A549 (cell line): ENCODE data around the gene PLCD3. TPM values are rescaled to one million over a fixed set of nuclear protein-coding genes. Genes with fewer than 3 reads are reported as not detected.

Source experiments
- ATAC-seq, 2 experiments: fragments of 200-7000 bp in 1 of 2; fragments of >200 bp in 1 of 2; cut with Nextera tagmentation in 1 of 2; cut with Tn5 transposase in 1 of 2; 3 replicates each; pipeline versions ENCODE4 v1.8.0 to v1.9.1; 2018 to 2020; ENCODE audit warnings: mild to moderate bottlenecking in 1 of 2, moderate library complexity in 1 of 2
- CTCF ChIA-PET: fragments of 300-600 bp; sonication (Branson Sonifier 250); formaldehyde crosslinking; extraction: SDS; loops from one replicate; lab custom pipeline; 2021; ENCODE audit warnings: antibody characterized with exemption, inconsistent platforms; lab: Yijun Ruan, JAX
- POLR2A ChIA-PET: fragments of 350-600 bp; formaldehyde crosslinking; extraction: SDS; loops from one replicate; lab custom pipeline; 2021; ENCODE audit warnings: antibody characterized with exemption, inconsistent platforms; lab: Yijun Ruan, JAX
- DNase-seq, 2 experiments: peaks; one replicate each; pipeline versions ENCODE4 v3.0.0 to v3.0.0-alpha.2; 2011 to 2016; ENCODE audit warnings: low read depth in 1 of 2, low spot score in 1 of 2
- FAIRE-seq: peaks from 2 replicates; lab custom pipeline; 2011; peaks lifted over from hg19 to GRCh38; lab: Jason Lieb, UNC
- H3K27ac ChIP-seq, 2 experiments: fragments of >200 bp; sonication (Bioruptor Twin); formaldehyde crosslinking; 3 replicates each; pipeline ENCODE4 v1.5.1; 2016 to 2017
- H3K4me1 ChIP-seq: fragments of >200 bp; sonication (Bioruptor Twin); formaldehyde crosslinking; 3 replicates; pipeline ENCODE4 v1.6.1; 2016
- H3K4me2 ChIP-seq: fragments of >200 bp; sonication (Bioruptor Twin); formaldehyde crosslinking; 3 replicates; pipeline ENCODE4 v1.6.1; 2016
- H3K4me3 ChIP-seq: fragments of >200 bp; sonication (Bioruptor Twin); formaldehyde crosslinking; 3 replicates; pipeline ENCODE4 v1.5.1; 2016
- H3K9me3 ChIP-seq: fragments of >200 bp; sonication (Bioruptor Twin); formaldehyde crosslinking; 3 replicates; pipeline ENCODE4 v1.6.1; 2016
- BCL3 ChIP-seq: fragments of >200 bp; sonication (Bioruptor Twin); formaldehyde crosslinking; IDR thresholded peaks from 3 replicates; pipeline ENCODE4 v1.6.1; 2016
- CBX2 ChIP-seq: fragments of 200-600 bp; sonication (generic); IDR thresholded peaks from 2 replicates; pipeline ENCODE4 v1.6.1; 2016; ENCODE audit warnings: low read depth, mild to moderate bottlenecking, borderline replicate concordance
- EHF ChIP-seq: fragments of 250-450 bp; sonication (Bioruptor Pico); IDR thresholded peaks from 2 replicates; pipeline ENCODE4 v1.5.0; 2020; ENCODE audit warnings: mild to moderate bottlenecking
- EHMT2 ChIP-seq: fragments of 200-600 bp; sonication (generic); IDR thresholded peaks from 2 replicates; pipeline ENCODE4 v1.6.1; 2016; ENCODE audit warnings: antibody characterized with exemption, low read depth, mild to moderate bottlenecking, moderate library complexity
- ESRRA ChIP-seq: fragments of 150-350 bp; IDR thresholded peaks from 2 replicates; pipeline ENCODE4 v1.6.1; 2014; ENCODE audit warnings: mild to moderate bottlenecking, low read length, borderline replicate concordance
- FOSB ChIP-seq: fragments of 250-450 bp; sonication (Bioruptor Pico); IDR thresholded peaks from 2 replicates; pipeline ENCODE4 v1.5.0; 2020; ENCODE audit warnings: mild to moderate bottlenecking, moderate library complexity
- GATA3 ChIP-seq: IDR thresholded peaks from 2 replicates; pipeline ENCODE4 v1.6.1; 2012; ENCODE audit warnings: borderline replicate concordance
- HDAC2 ChIP-seq: fragments of 200-600 bp; sonication (generic); IDR thresholded peaks from 2 replicates; pipeline ENCODE4 v1.6.1; 2016
- HOXB5 ChIP-seq: fragments of 250-450 bp; sonication (Bioruptor Pico); IDR thresholded peaks from 2 replicates; pipeline ENCODE4 v1.5.0; 2020; ENCODE audit warnings: mild to moderate bottlenecking, moderate library complexity
- JUN ChIP-seq, 2 experiments: fragments of >200 bp; sonication (Bioruptor Twin); formaldehyde crosslinking; IDR thresholded peaks; 2 replicates in 1 of 2; 3 replicates in 1 of 2; pipeline ENCODE4 v1.6.1; 2016 to 2017
- JUNB ChIP-seq: fragments of >200 bp; sonication (Bioruptor Twin); formaldehyde crosslinking; IDR thresholded peaks from 2 replicates; pipeline ENCODE4 v1.6.1; 2016
- KDM5A ChIP-seq: fragments of 200-600 bp; sonication (generic); IDR thresholded peaks from 2 replicates; pipeline ENCODE4 v1.6.1; 2016; ENCODE audit warnings: antibody characterized with exemption, mild to moderate bottlenecking
- MAFK ChIP-seq: fragments of 450-650 bp; IDR thresholded peaks from 2 replicates; pipeline ENCODE4 v1.6.1; 2014; ENCODE audit not compliant: partially characterized antibody
- MAZ ChIP-seq: fragments of 150-350 bp; IDR thresholded peaks from 2 replicates; pipeline ENCODE4 v1.6.1; 2014; ENCODE audit warnings: antibody characterized with exemption, low read depth, low read length, borderline replicate concordance
- NPAS2 ChIP-seq: fragments of 250-450 bp; sonication (Bioruptor Pico); IDR thresholded peaks from 2 replicates; pipeline ENCODE4 v1.8.0; 2022; ENCODE audit warnings: mild to moderate bottlenecking, moderate library complexity, borderline replicate concordance
- PHF8 ChIP-seq: fragments of 200-600 bp; sonication (generic); IDR thresholded peaks from 2 replicates; pipeline ENCODE4 v1.6.1; 2016; ENCODE audit warnings: low read depth, mild to moderate bottlenecking, antibody characterized with exemption, moderate library complexity, borderline replicate concordance
- POLR2A ChIP-seq: IDR thresholded peaks from 2 replicates; pipeline ENCODE4 v1.6.1; 2012; ENCODE audit warnings: mild to moderate bottlenecking, low read length
- POLR2AphosphoS2 ChIP-seq: conservative IDR thresholded peaks from 2 replicates; pipeline ENCODE4 v1.6.1; 2012; ENCODE audit warnings: low read length, improper control_type of control experiment, inconsistent platforms
- RARB ChIP-seq: fragments of 250-450 bp; sonication (Bioruptor Pico); IDR thresholded peaks from 2 replicates; pipeline ENCODE4 v1.8.0; 2021; ENCODE audit warnings: mild to moderate bottlenecking, moderate library complexity
- RCOR1 ChIP-seq: fragments of 150-350 bp; IDR thresholded peaks from 2 replicates; pipeline ENCODE4 v1.6.1; 2014; ENCODE audit warnings: antibody characterized with exemption, low read length, low read depth
- RFX5 ChIP-seq: fragments of 450-650 bp; IDR thresholded peaks from 2 replicates; pipeline ENCODE4 v1.7.1; 2014; ENCODE audit warnings: antibody characterized with exemption, mild to moderate bottlenecking, moderate library complexity
- TP53 ChIP-seq: fragments of 250-450 bp; sonication (Bioruptor Pico); IDR thresholded peaks from 2 replicates; pipeline ENCODE4 v1.5.0; 2021; ENCODE audit warnings: mild to moderate bottlenecking, moderate library complexity
- ZFP36 ChIP-seq: fragments of 450-650 bp; IDR thresholded peaks from 2 replicates; pipeline ENCODE4 v1.6.1; 2014; ENCODE audit warnings: borderline replicate concordance; ENCODE audit not compliant: partially characterized antibody
- WGBS: methylation state at CpG from one replicate; pipeline ENCODE4 v1.1.6; 2017; ENCODE audit errors: missing lambda C conversion rate; 5-methylcytosine and 5-hydroxymethylcytosine counted together
- polyA plus RNA-seq, 4 experiments: library from polyadenylated mRNA; depleted of rRNA in 3 of 4; stranded (reverse); fragments of >200 nt; fragmentation: RNase III in 1 of 4; extraction: RNeasy Plus Mini Kit Qiagen cat#74134 plus additional on column Dnase treatment in 1 of 4; gene quantifications; 2 replicates in 3 of 4; 3 replicates in 1 of 4; pipeline ENCODE4 v1.2.3, GENCODE V29; 2011 to 2017
- TF ChIP-seq, protein P1 (sequence below): fragments of >200 bp; sonication (Bioruptor Twin); formaldehyde crosslinking; IDR thresholded peaks from 2 replicates; pipeline ENCODE4 v1.6.1; 2016
- TF ChIP-seq, protein P2 (sequence below): fragments of 250-450 bp; sonication (Bioruptor Pico); IDR thresholded peaks from 2 replicates; pipeline ENCODE4 v1.5.0; 2020; ENCODE audit warnings: low read depth, mild to moderate bottlenecking, moderate library complexity
- TF ChIP-seq, protein P3 (sequence below): IDR thresholded peaks from 2 replicates; pipeline ENCODE4 v1.6.1; 2012; ENCODE audit warnings: low read depth, borderline replicate concordance
- TF ChIP-seq, protein P4 (sequence below): IDR thresholded peaks from 2 replicates; pipeline ENCODE4 v1.6.1; 2012
- TF ChIP-seq, protein P5 (sequence below): fragments of 250-450 bp; sonication (Bioruptor Pico); IDR thresholded peaks from 2 replicates; pipeline ENCODE4 v1.5.0; 2021; ENCODE audit warnings: mild to moderate bottlenecking, moderate library complexity, borderline replicate concordance

Gene PLCD3
- polyA plus RNA-seq, 2 of the 4 experiments (the other 2 are of a cell fraction), result 56.6 to 105 TPM

DNA sequence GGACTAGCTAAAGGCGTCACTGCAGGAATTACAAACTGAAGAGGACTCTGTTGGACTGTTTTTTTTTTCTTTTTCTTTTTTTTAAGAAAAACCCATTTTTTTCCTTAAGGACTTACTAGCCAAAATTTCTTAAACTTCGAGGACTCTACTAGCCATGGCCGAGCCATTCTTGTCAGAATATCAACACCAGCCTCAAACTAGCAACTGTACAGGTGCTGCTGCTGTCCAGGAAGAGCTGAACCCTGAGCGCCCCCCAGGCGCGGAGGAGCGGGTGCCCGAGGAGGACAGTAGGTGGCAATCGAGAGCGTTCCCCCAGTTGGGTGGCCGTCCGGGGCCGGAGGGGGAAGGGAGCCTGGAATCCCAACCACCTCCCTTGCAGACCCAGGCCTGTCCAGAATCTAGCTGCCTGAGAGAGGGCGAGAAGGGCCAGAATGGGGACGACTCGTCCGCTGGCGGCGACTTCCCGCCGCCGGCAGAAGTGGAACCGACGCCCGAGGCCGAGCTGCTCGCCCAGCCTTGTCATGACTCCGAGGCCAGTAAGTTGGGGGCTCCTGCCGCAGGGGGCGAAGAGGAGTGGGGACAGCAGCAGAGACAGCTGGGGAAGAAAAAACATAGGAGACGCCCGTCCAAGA is 16.8 kb upstream of the PLCD3 start (continued):
- TF ChIP-seq RCOR1 (no peak), NPAS2 (CRISPR knock-in tag) (no peak), TP53 (CRISPR knock-in tag) (no peak), KDM5A (peak; percentile 46; the same call in 1 of the 2 replicates), POLR2AphosphoS2 (no peak), EHF (CRISPR knock-in tag) (no peak), EHMT2 (no peak)
- TF ChIP-seq, protein P1, sequence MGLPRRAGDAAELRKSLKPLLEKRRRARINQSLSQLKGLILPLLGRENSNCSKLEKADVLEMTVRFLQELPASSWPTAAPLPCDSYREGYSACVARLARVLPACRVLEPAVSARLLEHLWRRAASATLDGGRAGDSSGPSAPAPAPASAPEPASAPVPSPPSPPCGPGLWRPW, result no peak
- TF ChIP-seq, protein P2, sequence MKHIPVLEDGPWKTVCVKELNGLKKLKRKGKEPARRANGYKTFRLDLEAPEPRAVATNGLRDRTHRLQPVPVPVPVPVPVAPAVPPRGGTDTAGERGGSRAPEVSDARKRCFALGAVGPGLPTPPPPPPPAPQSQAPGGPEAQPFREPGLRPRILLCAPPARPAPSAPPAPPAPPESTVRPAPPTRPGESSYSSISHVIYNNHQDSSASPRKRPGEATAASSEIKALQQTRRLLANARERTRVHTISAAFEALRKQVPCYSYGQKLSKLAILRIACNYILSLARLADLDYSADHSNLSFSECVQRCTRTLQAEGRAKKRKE (CRISPR knock-in tag), result no peak
- TF ChIP-seq, protein P3, sequence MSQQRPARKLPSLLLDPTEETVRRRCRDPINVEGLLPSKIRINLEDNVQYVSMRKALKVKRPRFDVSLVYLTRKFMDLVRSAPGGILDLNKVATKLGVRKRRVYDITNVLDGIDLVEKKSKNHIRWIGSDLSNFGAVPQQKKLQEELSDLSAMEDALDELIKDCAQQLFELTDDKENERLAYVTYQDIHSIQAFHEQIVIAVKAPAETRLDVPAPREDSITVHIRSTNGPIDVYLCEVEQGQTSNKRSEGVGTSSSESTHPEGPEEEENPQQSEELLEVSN, result 0 out of 2 replicates have a peak, but pooled peaks have one; percentile 16

DNA sequence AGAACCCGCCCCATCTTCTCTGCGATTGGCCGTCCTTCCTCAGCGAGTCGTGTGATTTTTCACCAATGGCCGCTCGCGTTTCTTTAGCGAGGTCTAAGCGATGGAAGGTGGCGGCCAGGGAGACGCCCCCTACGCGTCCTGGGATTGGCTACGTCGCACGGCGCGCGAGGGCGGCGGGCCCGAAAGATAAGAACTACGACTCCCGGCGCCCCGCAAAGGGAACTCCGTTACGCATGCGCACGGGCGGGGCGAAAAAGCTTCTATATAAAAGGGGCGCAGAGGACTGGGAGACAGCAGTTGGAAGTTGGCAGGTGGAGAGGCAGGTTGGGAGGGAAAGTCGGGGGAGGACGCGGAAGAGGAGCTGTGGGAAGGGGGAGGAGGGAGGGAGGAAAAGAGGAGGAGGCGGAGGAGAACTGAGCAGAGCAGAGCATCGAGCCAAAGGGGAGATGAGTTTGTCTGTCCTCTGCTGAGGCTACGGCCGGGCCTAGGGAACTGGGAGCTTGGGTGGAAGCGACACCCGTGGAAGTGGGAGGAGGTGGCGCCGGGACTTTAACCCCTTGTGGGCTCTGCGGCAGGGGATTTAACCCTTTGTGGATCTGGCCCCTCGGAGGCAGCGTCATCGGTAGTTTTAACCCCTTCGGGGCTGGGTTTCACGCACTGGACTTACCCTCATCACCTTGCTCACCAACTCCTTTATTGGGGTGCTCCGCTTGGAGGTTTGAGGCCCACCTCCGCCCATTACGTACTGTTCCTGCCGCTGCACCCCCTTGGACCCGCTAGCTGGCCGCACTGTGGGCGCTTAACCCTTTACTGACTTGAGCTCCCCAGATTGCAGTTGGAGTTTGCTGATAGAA is 16.1 kb upstream of the PLCD3 start, which contains the start of gene HEXIM1:
TSS of gene HEXIM1 (plus strand) at position 293 of the 854 bp plus-strand sequence. CDS start 716 bp downstream, outside the sequence.
- CTCF ChIA-PET, result interaction anchor here (0.6 to 43.5 kb wide), 26 partner anchors 15 to 1698 kb away, joined by 3 to 2147 read pairs (median 5); partner anchors contain the start of genes ACBD4, FMNL1, HEXIM2 and PLCD3
- peak; percentile 65 for FAIRE-seq
- 1% methylated on average over 58 of the region's 58 CpGs for WGBS
- Histone ChIP-seq H3K4me2 (peak within 1 kb of the TSS; percentile 93), H3K9me3 (no peaks in the 10 kb centered on the region), H3K27ac (peak within 1 kb of the TSS; percentile 97 to 98), H3K4me1 (peaks cover 27% of the 10 kb centered on the region), H3K4me3 (peak within 1 kb of the TSS; percentile 74)
- peak; percentile 99 to 100 for DNase-seq
- POLR2A ChIA-PET, result interaction anchor here (0.6 to 7.5 kb wide), 54 partner anchors 9 to 661 kb away, joined by 3 to 404 read pairs (median 7); partner anchors contain the start of genes ACBD4, FMNL1, HEXIM2 and MAP3K14
- peak; percentile 74 to 86 for ATAC-seq
- TF ChIP-seq NPAS2 (CRISPR knock-in tag), result no peak
- TF ChIP-seq TP53 (CRISPR knock-in tag), result peak; percentile 99
- TF ChIP-seq POLR2A, result peak; percentile 100
- peak; percentile 53 for TF ChIP-seq ZFP36
- peak; percentile 69 for TF ChIP-seq RFX5
- TF ChIP-seq ESRRA, result peak; percentile 69; the same call in 1 of the 2 replicates
- TF ChIP-seq GATA3, result peak; percentile 12
- TF ChIP-seq CBX2, result no peak
- TF ChIP-seq POLR2AphosphoS2, result peak; percentile 96
- TF ChIP-seq, protein P4, sequence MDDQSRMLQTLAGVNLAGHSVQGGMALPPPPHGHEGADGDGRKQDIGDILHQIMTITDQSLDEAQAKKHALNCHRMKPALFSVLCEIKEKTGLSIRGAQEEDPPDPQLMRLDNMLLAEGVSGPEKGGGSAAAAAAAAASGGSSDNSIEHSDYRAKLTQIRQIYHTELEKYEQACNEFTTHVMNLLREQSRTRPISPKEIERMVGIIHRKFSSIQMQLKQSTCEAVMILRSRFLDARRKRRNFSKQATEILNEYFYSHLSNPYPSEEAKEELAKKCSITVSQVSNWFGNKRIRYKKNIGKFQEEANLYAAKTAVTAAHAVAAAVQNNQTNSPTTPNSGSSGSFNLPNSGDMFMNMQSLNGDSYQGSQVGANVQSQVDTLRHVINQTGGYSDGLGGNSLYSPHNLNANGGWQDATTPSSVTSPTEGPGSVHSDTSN, result peak; percentile 98
- peak; percentile 86 for TF ChIP-seq PHF8
- no peak for TF ChIP-seq JUNB
- TF ChIP-seq, protein P2 (CRISPR knock-in tag), result peak; percentile 75; the same call in 1 of the 2 replicates
- peak; percentile 87; the same call in 1 of the 2 replicates for TF ChIP-seq HDAC2
- peak; percentile 100 for TF ChIP-seq BCL3
- no peak for TF ChIP-seq MAFK
- peak; percentile 99 for TF ChIP-seq FOSB (CRISPR knock-in tag)
- peak; percentile 92 for TF ChIP-seq HOXB5 (CRISPR knock-in tag)
- peak; percentile 98 for TF ChIP-seq RARB (CRISPR knock-in tag)
- TF ChIP-seq JUN (IDR thresholded peaks at IDR 0.05), result peak; percentile 99 to 100
- TF ChIP-seq MAZ, result peak; percentile 99
- TF ChIP-seq EHF (CRISPR knock-in tag), result peak; percentile 95
- TF ChIP-seq, protein P5, sequence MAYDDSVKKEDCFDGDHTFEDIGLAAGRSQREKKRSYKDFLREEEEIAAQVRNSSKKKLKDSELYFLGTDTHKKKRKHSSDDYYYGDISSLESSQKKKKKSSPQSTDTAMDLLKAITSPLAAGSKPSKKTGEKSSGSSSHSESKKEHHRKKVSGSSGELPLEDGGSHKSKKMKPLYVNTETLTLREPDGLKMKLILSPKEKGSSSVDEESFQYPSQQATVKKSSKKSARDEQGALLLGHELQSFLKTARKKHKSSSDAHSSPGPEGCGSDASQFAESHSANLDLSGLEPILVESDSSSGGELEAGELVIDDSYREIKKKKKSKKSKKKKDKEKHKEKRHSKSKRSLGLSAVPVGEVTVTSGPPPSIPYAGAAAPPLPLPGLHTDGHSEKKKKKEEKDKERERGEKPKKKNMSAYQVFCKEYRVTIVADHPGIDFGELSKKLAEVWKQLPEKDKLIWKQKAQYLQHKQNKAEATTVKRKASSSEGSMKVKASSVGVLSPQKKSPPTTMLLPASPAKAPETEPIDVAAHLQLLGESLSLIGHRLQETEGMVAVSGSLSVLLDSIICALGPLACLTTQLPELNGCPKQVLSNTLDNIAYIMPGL (CRISPR knock-in tag), result peak; percentile 98
